MV-4-11 (cell line): ENCODE data around the gene WFIKKN1.
A peak's percentile ranks its signal among the peaks of the same experiment; 100 is the strongest.

Experiments
- DNase-seq: peaks from one replicate; lab custom pipeline; 2025; lab: John Stamatoyannopoulos, UW

The WFIKKN1 gene

DNA sequence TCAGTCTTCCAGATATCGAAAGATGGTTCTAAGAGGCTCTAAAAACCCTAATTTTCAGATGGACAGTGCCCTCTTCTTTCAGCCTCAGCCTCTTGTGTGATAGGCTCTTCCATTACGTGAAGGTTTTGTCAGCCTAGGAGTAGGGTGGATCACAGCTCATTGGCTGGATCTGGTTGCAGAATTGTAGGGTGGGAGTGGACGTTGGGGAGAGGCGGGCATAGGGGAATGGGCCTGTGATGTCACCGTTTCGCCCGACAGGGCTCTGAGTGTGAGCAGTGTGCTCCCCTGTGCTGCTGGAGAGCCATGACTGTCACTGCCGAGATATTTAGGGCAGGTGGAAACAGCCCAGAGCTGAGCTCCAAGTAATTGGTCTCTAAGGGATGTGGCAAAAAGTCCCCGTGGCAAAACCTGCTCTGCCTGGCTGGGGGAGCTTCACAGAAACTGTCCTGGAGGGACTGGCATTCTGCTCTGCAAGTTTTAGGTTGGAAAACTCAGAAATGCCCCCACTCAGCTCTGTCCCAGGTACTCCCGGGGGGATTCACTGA is 6.2 kb upstream of the WFIKKN1 start:
- DNase-seq, result no peak

DNA sequence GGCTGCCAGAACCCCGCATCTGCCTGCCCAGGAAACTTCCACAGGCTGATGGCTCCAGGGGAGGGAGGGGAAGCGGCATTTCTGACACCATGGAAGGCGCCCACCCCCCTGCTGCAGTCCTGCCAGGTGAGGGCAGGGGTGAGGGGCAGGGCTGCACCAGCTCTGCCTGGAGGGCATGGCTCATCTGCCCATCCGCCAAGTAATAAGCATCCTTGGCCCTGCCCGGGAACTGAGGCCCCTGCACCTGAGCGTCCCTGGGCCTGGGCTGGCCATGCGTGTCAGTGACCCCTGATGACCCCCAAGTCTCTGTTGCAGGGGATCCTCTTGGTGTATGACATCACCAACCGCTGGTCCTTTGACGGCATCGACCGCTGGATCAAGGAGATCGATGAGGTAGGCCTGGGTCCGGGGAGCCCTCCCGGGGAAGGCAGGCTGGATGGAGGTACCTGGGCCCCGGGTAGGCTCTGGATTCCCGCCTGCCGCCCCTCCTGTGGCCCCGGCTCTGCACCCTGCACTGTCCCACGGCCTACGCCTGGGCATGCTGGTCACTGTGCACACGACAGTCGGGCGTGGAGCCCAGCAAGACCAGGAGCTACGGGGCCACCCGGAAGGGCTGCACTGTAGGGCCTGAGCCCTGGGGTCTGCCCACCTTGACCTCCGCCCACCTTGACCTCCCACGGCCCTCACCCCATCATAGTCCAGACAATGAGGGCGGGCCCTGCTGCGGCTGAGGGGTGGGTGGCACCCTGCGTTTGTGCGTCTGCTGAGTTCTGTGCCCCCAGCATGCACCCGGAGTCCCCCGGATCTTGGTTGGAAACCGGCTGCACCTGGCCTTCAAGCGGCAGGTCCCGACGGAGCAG is 5.4 kb upstream of the WFIKKN1 start:
- DNase-seq, result no peak

DNA sequence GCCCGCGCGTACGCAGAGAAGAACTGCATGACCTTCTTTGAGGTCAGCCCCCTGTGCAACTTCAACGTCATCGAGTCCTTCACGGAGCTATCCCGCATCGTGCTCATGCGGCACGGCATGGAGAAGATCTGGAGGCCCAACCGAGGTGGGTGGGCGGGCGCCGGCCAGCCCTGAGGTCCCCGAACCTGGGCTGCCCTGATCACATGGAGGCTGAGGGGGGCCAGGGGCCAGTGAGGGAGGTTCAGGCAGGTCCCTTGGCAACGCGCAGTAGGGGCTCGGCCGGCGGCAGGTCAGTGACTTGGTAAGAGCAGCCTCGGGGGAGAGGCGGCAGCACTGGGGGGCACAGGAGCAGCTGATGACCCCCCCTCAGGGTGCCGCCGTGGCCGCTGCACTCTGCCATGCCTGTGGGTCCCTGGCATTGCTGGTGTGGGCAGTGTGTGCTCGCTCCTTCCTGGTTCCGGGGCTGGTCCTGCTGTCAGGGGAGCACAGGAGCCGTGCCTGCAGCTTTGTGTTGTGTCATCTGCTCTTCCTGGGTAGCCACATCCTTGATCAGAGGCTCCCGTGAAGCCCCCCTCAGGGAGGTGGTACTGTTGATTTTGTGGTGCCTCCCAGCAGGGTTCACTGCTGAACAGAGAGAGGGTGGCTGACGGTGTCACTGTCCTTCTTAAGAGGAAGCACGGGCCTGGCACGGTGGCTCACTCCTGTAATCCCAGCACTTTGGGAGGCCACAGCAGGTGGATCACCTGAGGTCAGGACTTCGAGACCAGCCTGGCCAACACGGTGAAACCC is 4.6 kb upstream of the WFIKKN1 start:
- no peak for DNase-seq

DNA sequence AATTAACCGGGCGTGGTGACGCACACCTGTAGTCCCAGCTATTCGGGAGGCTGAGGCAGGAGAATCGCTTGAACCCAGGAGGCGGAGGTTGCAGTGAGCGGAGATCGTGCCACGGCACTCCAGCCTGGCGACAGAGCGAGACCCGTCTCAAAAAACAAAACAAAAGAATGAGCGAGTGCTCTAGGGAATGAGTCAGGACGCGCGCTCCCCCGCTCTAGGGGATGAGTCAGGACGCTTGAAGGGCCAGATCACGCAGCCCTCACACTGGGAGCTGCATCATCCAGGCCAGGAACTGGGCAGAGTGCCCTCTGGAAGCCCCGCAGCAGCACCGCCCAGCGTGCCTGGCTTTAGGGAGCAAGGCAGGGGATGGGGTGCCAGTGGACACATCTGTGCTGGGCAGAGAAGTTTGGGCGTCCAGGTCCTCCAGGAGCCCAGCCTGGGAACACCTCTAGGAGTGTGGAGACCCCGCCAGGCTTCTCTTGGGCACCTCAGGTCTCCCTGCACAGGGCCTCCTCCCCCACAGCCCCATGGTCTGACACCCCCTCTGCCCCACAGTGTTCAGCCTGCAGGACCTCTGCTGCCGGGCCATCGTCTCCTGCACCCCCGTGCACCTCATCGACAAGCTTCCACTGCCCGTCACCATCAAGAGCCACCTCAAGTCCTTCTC is 3.9 kb upstream of the WFIKKN1 start:
- DNase-seq, result no peak

DNA sequence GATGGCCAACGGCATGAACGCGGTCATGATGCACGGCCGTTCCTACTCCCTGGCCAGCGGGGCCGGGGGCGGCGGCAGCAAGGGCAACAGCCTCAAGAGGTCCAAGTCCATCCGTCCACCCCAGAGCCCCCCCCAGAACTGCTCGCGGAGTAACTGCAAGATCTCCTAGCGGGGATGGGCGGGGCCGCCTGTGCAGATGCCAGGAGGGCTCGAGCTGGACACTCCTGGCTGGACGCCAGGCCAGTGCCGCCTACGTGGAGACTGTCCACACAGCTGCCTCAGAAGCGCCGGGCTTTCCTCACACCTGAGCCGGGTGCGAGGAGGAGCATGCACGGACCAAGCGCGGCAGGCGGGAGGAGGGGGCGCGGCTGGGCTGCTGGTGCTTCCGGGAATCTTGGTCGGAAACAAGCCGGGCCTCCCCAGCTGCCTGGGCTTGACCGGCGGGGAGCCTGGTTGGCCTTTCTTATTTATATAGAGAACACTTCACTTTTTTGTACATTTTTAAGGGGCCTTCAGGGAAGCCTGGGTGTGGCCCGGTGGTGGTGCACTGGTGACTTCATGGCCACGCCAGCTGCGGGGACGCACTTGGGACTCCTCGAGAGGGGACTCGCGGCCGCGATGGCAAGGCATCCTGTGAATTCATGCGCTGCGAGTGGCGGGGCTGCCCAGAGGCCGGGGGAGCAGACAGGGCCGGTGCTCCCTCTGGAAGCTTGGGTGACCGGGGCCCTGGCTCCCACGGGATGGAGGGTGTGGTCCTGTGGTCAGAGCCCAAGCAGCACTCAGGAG is 3.1 kb upstream of the WFIKKN1 start:
- DNase-seq, result no peak

DNA sequence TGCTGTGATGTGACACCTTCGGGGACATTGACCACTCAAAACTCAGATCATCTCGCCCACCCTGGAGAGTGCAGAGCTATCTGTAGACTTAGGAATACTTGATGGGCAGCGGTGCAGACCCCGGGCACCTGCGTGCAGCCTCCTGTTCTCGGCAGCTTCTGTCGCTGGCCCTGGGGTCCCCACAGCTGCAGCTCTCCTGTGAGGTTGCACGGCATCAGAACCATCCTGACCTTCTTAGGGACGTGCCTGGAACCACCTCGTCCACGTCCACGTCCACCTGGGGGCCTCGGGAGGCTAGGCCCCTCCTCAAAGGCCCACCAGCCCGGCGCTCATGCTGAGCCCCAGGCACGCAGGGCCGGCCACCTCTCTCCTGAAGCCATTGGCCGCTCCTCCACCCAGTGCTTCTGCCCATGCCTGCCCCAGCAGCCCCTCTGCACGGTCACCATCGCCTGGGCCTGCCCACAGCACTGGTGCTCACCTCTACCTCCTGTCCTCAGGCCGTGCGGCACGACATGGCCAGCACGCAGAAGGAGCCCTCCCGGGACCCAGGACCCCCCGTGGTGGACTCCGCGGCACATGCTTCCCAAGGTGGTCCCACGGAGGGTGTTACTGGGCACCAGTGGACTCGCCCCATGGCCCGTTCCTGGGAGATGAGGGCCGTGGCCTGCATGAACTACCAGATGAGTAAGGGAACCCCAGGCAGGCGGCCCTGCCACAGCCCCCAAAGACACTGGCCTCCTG is 2.3 kb upstream of the WFIKKN1 start:
- DNase-seq, result no peak

DNA sequence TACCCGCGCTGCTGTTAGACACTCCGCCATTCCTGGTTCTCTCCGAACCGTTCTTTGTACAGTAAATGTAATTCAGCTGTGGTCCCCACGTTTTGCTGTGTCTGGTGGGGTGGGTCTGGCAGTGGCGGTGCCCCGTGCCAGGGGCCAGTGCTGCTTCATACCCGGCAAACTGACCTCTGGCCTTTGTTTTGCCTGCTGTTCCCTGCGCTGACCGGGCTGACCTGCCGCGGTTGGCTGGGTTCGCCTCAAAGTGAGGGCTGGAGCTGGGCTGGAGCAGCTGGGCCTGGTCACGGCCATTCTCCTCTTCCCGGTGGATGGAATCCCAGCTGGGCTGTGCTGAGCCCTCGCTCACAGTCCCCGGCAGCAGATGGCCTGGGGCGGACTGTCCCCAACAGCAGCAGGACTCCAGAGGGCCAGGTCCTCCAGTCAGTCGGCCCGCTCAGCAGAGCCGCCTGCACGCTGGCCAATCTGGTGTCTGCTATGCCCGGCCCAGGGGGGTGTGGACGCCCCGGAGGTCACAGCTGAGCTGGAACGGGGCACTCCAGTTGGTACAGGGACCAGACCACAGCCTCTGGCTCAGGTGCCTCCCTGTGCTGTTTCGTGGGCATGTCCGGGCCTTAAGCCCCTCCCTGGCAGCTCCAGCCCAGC is 1.5 kb upstream of the WFIKKN1 start:
- no peak for DNase-seq

DNA sequence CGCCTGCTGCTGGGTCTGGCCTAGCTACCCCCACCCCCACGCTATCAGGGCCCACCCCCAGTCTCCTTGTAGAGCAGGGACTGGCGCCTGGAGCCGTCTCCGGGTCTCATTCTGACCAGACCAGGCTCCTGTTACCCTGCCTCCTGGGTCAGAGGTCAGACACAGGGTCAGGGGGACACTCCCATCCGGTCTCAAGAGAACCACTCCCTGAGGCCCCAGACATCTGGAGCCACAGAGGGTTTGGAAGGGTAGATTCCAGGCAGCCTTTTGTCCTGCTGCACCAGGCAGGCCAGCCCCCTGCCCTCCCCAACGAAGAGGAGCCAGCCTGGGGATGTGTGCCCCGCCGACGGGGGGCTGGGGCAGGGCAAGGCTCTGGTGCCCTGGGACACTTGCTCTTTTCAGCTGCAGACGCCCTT is 944 bp upstream of the WFIKKN1 start:
- no peak for DNase-seq

DNA sequence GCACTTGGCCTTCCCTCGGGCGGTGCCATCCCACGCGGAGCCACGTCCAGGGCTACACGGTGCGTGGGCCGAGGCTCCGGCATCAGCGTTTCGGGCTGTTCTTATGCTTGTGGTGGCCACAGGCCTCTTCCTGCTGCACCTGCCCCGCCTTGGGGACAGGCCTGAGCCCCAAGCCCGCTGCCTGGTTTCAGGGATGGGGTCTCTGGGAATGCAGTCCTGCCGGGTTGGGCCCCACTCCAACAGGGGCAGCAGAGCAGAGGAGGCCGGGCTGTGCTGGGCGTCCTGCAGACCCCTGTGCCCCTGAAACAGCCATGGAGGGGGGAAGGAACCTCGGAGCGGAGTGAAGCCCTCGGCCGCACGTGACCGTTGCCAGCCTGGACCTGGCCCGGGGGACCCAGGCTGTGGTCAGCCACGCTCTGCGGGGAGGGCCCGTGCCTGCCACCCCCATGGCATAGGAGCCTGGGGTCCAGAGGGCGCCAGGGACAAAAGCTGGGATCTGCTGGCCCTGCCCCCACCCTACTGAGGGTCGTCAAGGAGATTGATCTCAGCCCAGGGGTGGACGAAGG is 453 bp upstream of the WFIKKN1 start:
- no peak for DNase-seq

DNA sequence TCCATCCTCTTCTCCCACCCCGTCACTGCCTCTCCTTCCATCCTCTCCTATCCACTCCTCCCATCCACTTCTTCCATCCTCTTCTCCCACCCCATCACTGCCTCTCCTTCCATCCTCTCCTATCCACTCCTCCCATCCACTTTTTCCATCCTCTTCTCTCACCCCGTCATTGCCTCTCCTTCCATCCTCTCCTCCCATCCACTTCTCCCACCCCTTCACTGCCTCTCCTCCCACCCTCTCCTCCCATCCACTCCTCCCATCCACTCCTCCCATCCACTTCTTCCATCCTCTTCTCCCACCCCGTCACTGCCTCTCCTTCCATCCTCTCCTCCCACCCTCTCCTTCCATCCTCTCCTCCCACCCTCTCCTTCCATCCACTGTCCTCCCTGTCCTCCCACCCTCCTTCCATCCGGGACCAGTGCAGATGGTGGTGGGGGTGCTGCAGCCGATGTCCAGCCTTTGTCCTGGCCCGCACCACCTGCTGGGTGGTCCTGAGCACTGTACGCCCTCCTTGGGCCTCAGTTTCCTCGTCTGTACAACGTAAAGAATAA is 1.1 kb downstream of the WFIKKN1 start:
- no peak for DNase-seq

DNA sequence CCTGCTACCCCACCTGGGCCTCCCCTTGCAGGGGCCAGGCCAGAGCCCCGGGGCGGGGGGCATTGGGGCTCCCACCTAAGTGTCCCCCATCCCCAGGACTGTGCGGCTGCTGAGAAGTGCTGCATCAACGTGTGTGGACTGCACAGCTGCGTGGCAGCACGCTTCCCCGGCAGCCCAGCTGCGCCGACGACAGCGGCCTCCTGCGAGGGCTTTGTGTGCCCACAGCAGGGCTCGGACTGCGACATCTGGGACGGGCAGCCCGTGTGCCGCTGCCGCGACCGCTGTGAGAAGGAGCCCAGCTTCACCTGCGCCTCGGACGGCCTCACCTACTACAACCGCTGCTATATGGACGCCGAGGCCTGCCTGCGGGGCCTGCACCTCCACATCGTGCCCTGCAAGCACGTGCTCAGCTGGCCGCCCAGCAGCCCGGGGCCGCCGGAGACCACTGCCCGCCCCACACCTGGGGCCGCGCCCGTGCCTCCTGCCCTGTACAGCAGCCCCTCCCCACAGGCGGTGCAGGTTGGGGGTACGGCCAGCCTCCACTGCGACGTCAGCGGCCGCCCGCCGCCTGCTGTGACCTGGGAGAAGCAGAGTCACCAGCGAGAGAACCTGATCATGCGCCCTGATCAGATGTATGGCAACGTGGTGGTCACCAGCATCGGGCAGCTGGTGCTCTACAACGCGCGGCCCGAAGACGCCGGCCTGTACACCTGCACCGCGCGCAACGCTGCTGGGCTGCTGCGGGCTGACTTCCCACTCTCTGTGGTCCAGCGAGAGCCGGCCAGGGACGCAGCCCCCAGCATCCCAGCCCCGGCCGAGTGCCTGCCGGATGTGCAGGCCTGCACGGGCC is 1.9 kb downstream of the WFIKKN1 start:
- no peak for DNase-seq

DNA sequence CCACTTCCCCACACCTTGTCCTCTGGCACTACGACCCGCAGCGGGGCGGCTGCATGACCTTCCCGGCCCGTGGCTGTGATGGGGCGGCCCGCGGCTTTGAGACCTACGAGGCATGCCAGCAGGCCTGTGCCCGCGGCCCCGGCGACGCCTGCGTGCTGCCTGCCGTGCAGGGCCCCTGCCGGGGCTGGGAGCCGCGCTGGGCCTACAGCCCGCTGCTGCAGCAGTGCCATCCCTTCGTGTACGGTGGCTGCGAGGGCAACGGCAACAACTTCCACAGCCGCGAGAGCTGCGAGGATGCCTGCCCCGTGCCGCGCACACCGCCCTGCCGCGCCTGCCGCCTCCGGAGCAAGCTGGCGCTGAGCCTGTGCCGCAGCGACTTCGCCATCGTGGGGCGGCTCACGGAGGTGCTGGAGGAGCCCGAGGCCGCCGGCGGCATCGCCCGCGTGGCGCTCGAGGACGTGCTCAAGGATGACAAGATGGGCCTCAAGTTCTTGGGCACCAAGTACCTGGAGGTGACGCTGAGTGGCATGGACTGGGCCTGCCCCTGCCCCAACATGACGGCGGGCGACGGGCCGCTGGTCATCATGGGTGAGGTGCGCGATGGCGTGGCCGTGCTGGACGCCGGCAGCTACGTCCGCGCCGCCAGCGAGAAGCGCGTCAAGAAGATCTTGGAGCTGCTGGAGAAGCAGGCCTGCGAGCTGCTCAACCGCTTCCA is 2.7 kb downstream of the WFIKKN1 start:
- DNase-seq, result no peak

DNA sequence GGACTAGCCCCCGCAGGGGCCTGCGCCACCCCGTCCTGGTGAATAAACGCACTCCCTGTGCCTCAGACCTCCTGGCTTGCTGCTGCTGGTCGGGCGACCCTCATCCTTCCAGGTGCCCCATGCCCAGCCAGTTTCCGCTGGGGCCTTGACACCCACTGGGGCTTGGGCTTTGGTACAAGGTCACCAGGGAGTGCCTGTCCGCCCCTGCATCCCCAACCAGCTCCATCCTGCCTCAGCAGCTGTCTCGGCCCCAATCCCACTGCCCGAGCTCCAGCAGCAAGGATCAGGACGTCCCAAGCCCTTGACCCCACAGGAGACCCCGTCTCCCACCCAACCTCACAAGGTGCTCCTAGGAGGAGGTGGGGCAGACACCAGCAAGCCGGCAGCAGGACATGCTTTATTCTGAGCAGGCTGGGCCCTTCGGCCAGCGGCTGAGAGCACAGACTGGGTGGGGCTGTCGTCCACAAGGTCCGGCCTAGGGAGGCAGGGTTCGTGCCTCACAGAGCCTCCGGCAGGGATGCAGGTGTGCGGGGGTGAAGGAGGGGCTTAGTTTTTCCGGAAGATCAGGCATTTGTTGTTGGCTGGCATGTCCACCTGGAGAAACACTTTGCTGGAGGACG is 3.4 kb downstream of the WFIKKN1 start:
- DNase-seq, result no peak

DNA sequence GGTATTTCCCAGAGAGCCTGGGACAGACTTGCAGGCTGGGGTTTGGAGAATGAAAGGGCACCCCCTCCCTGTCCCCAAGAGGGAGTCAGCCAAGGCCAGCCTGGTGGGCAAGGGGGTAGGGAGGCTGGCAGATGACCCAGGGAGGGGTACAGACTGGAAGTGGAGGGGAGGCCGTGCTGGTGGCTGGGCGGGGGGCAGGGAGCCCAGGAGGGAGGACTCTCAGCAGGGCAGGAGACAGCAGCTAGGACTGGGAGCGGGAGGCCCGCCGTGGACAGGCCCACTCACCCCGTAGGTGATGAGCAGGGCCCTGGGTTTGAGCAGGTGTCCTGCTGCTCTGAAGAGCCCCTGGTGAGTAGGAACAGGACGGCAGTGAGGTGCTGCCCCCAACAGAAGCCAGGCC is 4.2 kb downstream of the WFIKKN1 start:
- DNase-seq, result no peak

DNA sequence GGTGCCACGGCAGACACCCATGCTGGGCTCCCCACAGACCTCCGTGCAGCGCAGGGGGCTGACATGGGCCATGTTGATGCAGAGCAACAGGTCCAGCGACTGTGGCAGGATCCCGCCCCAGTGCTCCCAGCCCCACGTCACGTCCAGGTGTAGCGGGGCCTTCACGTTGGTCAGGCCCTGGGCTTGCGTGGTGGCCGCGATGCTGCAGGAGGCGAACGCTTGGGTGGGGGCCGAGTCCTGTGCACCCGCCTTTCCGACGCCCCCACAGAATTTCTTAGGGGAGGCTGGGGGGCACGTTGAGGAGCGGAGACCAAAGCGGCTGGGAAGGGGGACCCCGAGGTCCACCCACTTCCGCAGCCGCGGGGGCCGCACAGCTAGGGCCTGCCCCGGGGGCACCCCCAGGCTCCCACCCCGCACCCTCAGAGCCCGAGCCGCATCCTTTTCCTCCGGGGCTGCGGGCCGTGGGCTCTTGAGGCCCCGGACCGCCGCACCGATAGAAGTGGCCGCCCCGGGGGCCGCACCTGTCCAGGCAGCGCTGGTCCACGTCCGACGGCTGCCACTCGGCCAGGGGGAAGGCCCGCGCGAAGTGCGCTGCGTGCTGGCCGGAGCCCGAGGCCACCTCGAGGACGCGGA is 4.9 kb downstream of the WFIKKN1 start:
- DNase-seq, result no peak

DNA sequence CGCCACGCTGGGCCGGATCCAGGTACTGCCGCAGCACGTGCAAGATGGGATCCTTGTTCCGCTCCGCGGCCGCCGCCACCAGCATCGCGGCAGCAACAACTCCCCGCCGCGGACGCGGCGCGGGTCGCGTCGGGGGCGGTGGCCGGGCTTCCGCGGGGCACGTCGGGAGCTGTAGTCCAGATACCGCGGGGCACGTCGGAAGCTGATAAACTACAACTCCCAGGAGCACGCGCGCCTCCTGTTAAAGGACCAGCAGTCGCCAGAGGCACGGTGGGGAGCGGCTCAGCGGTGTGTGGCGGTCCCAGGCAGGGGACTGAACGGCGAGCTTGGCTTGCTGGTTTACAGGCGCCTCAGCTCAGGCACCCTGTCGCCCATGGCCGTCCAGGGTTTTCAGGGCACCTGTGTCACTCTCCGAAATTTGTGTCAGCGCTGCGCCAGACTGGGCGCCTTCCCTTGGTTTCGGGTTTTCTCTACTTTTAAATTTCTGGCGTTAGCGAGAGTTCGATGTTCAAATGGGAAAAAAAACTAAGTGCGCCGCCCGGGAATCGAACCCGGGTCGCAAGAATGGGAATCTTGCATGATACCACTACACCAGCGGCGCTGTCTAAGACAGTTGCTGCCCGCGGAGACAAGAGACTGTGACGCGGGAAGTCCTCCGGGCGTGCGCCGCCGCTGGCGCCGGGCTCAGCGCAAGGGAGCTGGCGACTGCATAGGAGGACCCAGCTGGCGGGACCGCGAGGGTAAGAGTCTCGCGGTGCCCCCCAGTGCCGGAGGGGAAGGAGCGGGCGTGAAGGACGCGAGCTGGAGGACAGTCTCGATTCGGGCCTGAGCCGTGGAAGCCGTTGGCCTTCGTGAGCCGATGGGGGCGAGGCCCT is 5.7 kb downstream of the WFIKKN1 start, which contains the start of gene METTL26:
Gene METTL26 (minus strand): TSS at position 100 of the 875 bp plus-strand sequence. CDS start 15 bp downstream, at position 85.
- DNase-seq, result peak; percentile 93
